ENCODE results near the gene GRIN3B.

GRIN3B gene

DNA sequence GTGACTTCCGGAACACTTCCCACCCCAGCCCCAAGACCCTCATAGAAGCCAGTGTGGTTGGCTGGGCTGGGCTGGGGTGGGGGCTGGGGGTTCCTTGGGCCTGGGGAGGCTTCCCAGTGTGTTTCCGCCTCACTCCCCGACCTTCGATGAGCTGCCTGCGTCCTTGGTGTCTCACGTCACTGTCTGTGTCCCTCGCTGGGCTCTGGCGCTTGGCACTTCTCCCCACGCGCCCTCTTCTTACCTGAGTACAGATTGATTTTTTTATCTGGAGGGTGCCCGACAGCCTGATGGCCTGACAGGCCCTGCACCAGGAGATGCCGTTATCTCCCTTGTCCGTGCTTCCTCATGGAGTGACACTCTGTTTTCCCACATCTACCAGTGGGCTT lies 7.6 kb upstream of the GRIN3B start:
- CTCF ChIA-PET: interaction anchor here (0.5 kb wide), 1 partner anchor 243 kb away, joined by 3 read pairs; no protein-coding TSS in a partner anchor
- peaks cover 7% of the 10 kb centered on the region for H3K4me1 ChIP-seq (ENCODE audit: control insufficient read depth, insufficient read depth, low read length)
- no peaks in the 10 kb centered on the region for H3K9me3 ChIP-seq (ENCODE audit: control insufficient read depth, insufficient read depth, low read depth, low read length)
- no peak overlapping the region for H3K27ac ChIP-seq (ENCODE audit: extremely low read depth, low read depth, low read length)
- peaks cover 3 to 58% of the 10 kb centered on the region in 2 experiments; a peak in 2 of 3 replicates for H3K36me3 ChIP-seq (ENCODE audit: control insufficient read depth in 2 of 2, insufficient read depth in 1 of 2, low read length in 2 of 2)
- TF ChIP-seq ZFP41 (tag by site-specific recombination; IDR thresholded peaks at IDR 0.05; ENCODE audit: borderline replicate concordance) (no peak), ZNF274 (IDR thresholded peaks at IDR 0.05; ENCODE audit: low read length) (no peak), ZNF274 (tag by site-specific recombination; IDR thresholded peaks at IDR 0.05; ENCODE audit: borderline replicate concordance) (no peak), ZNF24 (tag by site-specific recombination; IDR thresholded peaks at IDR 0.05) (no peak), ZNF488 (tag by site-specific recombination; IDR thresholded peaks at IDR 0.05) (no peak), RBAK (tag by site-specific recombination; IDR thresholded peaks at IDR 0.05) (no peak), ZSCAN16 (tag by site-specific recombination; IDR thresholded peaks at IDR 0.05) (no peak)
- TF ChIP-seq, protein P1, sequence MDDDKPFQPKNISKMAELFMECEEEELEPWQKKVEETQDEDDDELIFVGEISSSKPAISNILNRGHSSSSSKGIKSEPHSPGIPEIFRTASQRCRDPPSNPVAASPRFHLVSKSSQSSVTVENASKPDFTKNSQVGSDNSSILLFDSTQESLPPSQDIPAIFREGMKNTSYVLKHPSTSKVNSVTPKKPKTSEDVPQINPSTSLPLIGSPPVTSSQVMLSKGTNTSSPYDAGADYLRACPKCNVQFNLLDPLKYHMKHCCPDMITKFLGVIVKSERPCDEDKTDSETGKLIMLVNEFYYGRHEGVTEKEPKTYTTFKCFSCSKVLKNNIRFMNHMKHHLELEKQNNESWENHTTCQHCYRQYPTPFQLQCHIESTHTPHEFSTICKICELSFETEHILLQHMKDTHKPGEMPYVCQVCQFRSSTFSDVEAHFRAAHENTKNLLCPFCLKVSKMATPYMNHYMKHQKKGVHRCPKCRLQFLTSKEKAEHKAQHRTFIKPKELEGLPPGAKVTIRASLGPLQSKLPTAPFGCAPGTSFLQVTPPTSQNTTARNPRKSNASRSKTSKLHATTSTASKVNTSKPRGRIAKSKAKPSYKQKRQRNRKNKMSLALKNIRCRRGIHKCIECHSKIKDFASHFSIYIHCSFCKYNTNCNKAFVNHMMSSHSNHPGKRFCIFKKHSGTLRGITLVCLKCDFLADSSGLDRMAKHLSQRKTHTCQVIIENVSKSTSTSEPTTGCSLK (tag by site-specific recombination; IDR thresholded peaks at IDR 0.05): no peak
- TF ChIP-seq, protein P2, sequence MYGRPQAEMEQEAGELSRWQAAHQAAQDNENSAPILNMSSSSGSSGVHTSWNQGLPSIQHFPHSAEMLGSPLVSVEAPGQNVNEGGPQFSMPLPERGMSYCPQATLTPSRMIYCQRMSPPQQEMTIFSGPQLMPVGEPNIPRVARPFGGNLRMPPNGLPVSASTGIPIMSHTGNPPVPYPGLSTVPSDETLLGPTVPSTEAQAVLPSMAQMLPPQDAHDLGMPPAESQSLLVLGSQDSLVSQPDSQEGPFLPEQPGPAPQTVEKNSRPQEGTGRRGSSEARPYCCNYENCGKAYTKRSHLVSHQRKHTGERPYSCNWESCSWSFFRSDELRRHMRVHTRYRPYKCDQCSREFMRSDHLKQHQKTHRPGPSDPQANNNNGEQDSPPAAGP (tag by site-specific recombination; IDR thresholded peaks at IDR 0.05): no peak
- POLR2A ChIA-PET: no interaction called here
- H3K4me3 ChIP-seq (ENCODE audit: low read depth, low read length): no peak overlapping the region

DNA sequence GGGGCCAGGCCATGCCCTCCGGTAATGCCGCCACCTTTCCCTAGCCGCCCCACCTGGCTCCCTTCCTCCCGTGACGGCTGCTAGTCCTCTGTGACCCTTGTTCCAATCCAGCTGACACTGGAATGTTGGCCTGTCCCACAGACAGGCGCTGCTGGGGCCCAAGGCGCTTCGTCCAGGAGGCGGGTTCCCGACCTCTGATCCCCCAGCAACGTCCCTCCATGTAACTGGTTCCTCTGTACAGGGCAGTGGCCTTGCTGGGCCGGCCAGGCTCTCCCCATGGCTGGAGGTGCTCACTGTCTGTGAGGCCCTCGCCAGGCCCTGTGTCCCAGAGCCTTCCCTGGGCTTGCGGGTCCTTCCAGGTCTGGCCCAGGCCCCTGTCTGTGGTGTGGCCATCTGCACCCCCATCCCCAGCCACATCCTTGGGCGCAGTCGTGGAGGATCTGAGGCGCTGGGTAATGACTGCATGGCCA lies 6.8 kb upstream of the GRIN3B start:
- CTCF ChIA-PET: no interaction called here
- Histone ChIP-seq H3K9me3 (ENCODE audit: control insufficient read depth, insufficient read depth, low read depth, low read length) (no peaks in the 10 kb centered on the region), H3K36me3 (ENCODE audit: control insufficient read depth in 2 of 2, insufficient read depth in 1 of 2, low read length in 2 of 2) (peaks cover 0 to 53% of the 10 kb centered on the region in 2 experiments; a peak in 1 of 3 replicates), H3K27ac (ENCODE audit: extremely low read depth, low read depth, low read length) (no peak overlapping the region), H3K4me1 (ENCODE audit: control insufficient read depth, insufficient read depth, low read length) (peaks cover 7% of the 10 kb centered on the region), H3K4me3 (ENCODE audit: low read depth, low read length) (no peak overlapping the region)
- TF ChIP-seq BCL11B (tag by site-specific recombination; IDR thresholded peaks at IDR 0.05; ENCODE audit: low read depth) (0 out of 2 replicates have a peak, but pooled peaks have one; percentile 23), KLF7 (tag by site-specific recombination; IDR thresholded peaks at IDR 0.05; ENCODE audit: borderline replicate concordance) (no peak)
- POLR2A ChIA-PET: no interaction called here

GRCh38 chr19:993831-994393 lies 6.3 kb upstream of the GRIN3B start:
- peaks cover 7% of the 10 kb centered on the region for H3K4me1 ChIP-seq (ENCODE audit: control insufficient read depth, insufficient read depth, low read length)
- ChIA-PET CTCF (no interaction called here), POLR2A (no interaction called here)
- H3K27ac ChIP-seq (ENCODE audit: extremely low read depth, low read depth, low read length): no peak overlapping the region
- peaks cover 0 to 48% of the 10 kb centered on the region in 2 experiments; a peak in 1 of 3 replicates for H3K36me3 ChIP-seq (ENCODE audit: control insufficient read depth in 2 of 2, insufficient read depth in 1 of 2, low read length in 2 of 2)
- no peaks in the 10 kb centered on the region for H3K9me3 ChIP-seq (ENCODE audit: control insufficient read depth, insufficient read depth, low read depth, low read length)
- H3K4me3 ChIP-seq (ENCODE audit: low read depth, low read length): no peak overlapping the region
- no peak for TF ChIP-seq ZNF521 (tag by site-specific recombination; IDR thresholded peaks at IDR 0.05)
- TF ChIP-seq ZNF777 (tag by site-specific recombination; IDR thresholded peaks at IDR 0.05; ENCODE audit: borderline replicate concordance): no peak
- TF ChIP-seq ZNF768 (tag by site-specific recombination; IDR thresholded peaks at IDR 0.05): no peak
- peak; percentile 96 for TF ChIP-seq ZNF600 (tag by site-specific recombination; IDR thresholded peaks at IDR 0.05)
- TF ChIP-seq, protein P3, sequence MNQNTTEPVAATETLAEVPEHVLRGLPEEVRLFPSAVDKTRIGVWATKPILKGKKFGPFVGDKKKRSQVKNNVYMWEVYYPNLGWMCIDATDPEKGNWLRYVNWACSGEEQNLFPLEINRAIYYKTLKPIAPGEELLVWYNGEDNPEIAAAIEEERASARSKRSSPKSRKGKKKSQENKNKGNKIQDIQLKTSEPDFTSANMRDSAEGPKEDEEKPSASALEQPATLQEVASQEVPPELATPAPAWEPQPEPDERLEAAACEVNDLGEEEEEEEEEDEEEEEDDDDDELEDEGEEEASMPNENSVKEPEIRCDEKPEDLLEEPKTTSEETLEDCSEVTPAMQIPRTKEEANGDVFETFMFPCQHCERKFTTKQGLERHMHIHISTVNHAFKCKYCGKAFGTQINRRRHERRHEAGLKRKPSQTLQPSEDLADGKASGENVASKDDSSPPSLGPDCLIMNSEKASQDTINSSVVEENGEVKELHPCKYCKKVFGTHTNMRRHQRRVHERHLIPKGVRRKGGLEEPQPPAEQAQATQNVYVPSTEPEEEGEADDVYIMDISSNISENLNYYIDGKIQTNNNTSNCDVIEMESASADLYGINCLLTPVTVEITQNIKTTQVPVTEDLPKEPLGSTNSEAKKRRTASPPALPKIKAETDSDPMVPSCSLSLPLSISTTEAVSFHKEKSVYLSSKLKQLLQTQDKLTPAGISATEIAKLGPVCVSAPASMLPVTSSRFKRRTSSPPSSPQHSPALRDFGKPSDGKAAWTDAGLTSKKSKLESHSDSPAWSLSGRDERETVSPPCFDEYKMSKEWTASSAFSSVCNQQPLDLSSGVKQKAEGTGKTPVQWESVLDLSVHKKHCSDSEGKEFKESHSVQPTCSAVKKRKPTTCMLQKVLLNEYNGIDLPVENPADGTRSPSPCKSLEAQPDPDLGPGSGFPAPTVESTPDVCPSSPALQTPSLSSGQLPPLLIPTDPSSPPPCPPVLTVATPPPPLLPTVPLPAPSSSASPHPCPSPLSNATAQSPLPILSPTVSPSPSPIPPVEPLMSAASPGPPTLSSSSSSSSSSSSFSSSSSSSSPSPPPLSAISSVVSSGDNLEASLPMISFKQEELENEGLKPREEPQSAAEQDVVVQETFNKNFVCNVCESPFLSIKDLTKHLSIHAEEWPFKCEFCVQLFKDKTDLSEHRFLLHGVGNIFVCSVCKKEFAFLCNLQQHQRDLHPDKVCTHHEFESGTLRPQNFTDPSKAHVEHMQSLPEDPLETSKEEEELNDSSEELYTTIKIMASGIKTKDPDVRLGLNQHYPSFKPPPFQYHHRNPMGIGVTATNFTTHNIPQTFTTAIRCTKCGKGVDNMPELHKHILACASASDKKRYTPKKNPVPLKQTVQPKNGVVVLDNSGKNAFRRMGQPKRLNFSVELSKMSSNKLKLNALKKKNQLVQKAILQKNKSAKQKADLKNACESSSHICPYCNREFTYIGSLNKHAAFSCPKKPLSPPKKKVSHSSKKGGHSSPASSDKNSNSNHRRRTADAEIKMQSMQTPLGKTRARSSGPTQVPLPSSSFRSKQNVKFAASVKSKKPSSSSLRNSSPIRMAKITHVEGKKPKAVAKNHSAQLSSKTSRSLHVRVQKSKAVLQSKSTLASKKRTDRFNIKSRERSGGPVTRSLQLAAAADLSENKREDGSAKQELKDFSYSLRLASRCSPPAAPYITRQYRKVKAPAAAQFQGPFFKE (tag by site-specific recombination; IDR thresholded peaks at IDR 0.05; ENCODE audit: borderline replicate concordance): no peak
- peak; percentile 55; the same call in 1 of the 2 replicates for TF ChIP-seq KLF8 (tag by site-specific recombination; IDR thresholded peaks at IDR 0.05)
- TF ChIP-seq EGR2 (tag by site-specific recombination; IDR thresholded peaks at IDR 0.05; ENCODE audit: low read depth): peak; percentile 92
- TF ChIP-seq KLF9 (tag by site-specific recombination; IDR thresholded peaks at IDR 0.05; ENCODE audit: low read depth): peak; percentile 78
